Heart left ventricle (tissue), 16 donors: ENCODE results near the gene CUBN. TPM values are rescaled to one million over a fixed set of nuclear protein-coding genes. Genes with fewer than 3 reads are reported as not detected.
A peak's percentile ranks its signal among the peaks of the same experiment; 100 is the strongest.

Experiments used
- ATAC-seq, 4 donors: fragments of 200-7000 bp; cut with Tn5 transposase; one replicate each; pipeline ENCODE4 v1.9.1; 2020 to 2022; ENCODE audit warnings: moderate library complexity in 4 of 4, mild to moderate bottlenecking in 3 of 4, moderate number of reproducible peaks in 1 of 4
- DNase-seq, 5 donors: peaks; one replicate each; pipeline ENCODE4 v3.0.0-alpha.2; 2020
- H3K27ac ChIP-seq, 12 donors: fragments of 200-600 bp; sonication (generic) in 4 of 12; one replicate each; pipeline versions ENCODE4 v1.5.0 to v1.8.0; 2016 to 2022; ENCODE audit warnings: mild to moderate bottlenecking in 2 of 12
- H3K27me3 ChIP-seq, 9 donors: fragments of 200-600 bp; sonication (generic) in 2 of 9; one replicate each; pipeline versions ENCODE4 v1.5.1 to v1.8.0; 2016 to 2022; ENCODE audit warnings: mild to moderate bottlenecking in 3 of 9
- H3K36me3 ChIP-seq, 9 donors: fragments of 200-600 bp; sonication (generic) in 2 of 9; one replicate each; pipeline versions ENCODE4 v1.5.0 to v1.8.0; 2018 to 2022; ENCODE audit warnings: mild to moderate bottlenecking in 2 of 9
- H3K4me1 ChIP-seq, 12 donors: fragments of 200-600 bp; sonication (generic) in 4 of 12; one replicate each; pipeline versions ENCODE4 v1.5.0 to v1.8.0; 2016 to 2022; ENCODE audit warnings: mild to moderate bottlenecking in 3 of 12
- H3K4me3 ChIP-seq, 12 donors: fragments of 200-600 bp; sonication (generic) in 4 of 12; one replicate each; pipeline versions ENCODE4 v1.5.0 to v1.8.0; 2017 to 2022; ENCODE audit warnings: mild to moderate bottlenecking in 9 of 12, moderate library complexity in 4 of 12
- H3K9me3 ChIP-seq, 12 donors: fragments of 200-600 bp; sonication (generic) in 4 of 12; one replicate each; pipeline versions ENCODE4 v1.5.0 to v1.8.0; 2016 to 2022; ENCODE audit warnings: mild to moderate bottlenecking in 1 of 12
- CTCF ChIP-seq, 12 donors: fragments of 200-600 bp; sonication (generic) in 4 of 12; IDR thresholded peaks; one replicate each; pipeline versions ENCODE4 v1.5.0 to v1.8.0; 2018 to 2022; ENCODE audit warnings: antibody characterized with exemption in 12 of 12, mild to moderate bottlenecking in 5 of 12
- POLR2A ChIP-seq, 2 donors: fragments of 450-650 bp; IDR thresholded peaks; one replicate each; pipeline ENCODE4 v1.6.1; 2017; ENCODE audit warnings: antibody characterized with exemption in 2 of 2, mild to moderate bottlenecking in 2 of 2, moderate library complexity in 2 of 2
- WGBS, 4 donors: extraction: QIAGEN DNeasy Blood & Tissue Kit in 2 of 4; methylation state at CpG; one replicate each; pipeline versions ENCODE4 v1.1.5 to v1.1.7; 2013 to 2018; 5-methylcytosine and 5-hydroxymethylcytosine counted together
- intact Hi-C, 10 donors: fragments of 100-400 bp; cut with DNase I; formaldehyde crosslinking; loops; one replicate each; pipeline versions ENCODE4 v1.11.1 to v1.14.2; 2022
- polyA plus RNA-seq, 2 donors: library from polyadenylated mRNA; stranded (reverse); fragments of 200-250 nt; gene quantifications; one replicate each; pipeline ENCODE4 v1.2.3, GENCODE V29; 2013
- total RNA-seq, 9 donors: library from RNA; depleted of rRNA in 2 of 9; stranded (reverse); fragments of >200 nt in 2 of 9; fragmentation: NEBNext Ultra II Directional in 3 of 9; extraction: Animal tissue kit (Norgen Biotek cat#: 25700) in 3 of 9; gene quantifications; one replicate each; pipeline versions ENCODE4 v1.1.0 to v1.2.4, GENCODE V29; 2016 to 2023
- donor health status: ischemic (EF 13 %, LVEDD 7.1; RV severe dilation, severe dysfunction).
- donor health status: healthy with polysubstance abuse.
- donor health status: DM: no; HTN: yes; CAD: no.
- donor health status: DM: no; HTN: no; CAD: no.
- donor health status: ischemic (EF 25% LVEDD 6.9; RV normal size, moderate dysfunction).
- donor health status: ischemic (EF 25% LVEDD 5.7; RV mildly dilated, moderate dysfunction).
- donor health status: healthy.
- donor health status: DM: yes; HTN: yes; CAD: no.
- donor health status: ischemic (EF 35%, LVEDD 5.7; RV mildly dilated, moderate dysfunction).
- donor health status: nonischemic (EF 11% LVEDD 7.7; RV severe dilation, severe dysfunction).
- donor health status: DM: yes; HTN: yes; CAD: no.
- donor health status: PGD.
- donor health status: ischemic (EF 29% LVEDD 5.4; RV normal size, mild dysfunction).
- donor health status: nonischemic (EF 23%, LVEDD 6.1; RV moderate dilation, normal function).

Gene CUBN
- total and polyA plus RNA-seq, 11 donors: 0.07 to 1.5 (median 0.44) TPM

GRCh38 chr10:16817125-16818019 lies 312.2 kb downstream of the CUBN start, which contains the start of gene RSU1:
TSS of gene RSU1 (minus strand) at chr10:16817424. CDS start at chr10:16817081, 343 bp downstream.
- Histone ChIP-seq H3K9me3 (peaks cover 0 to 9% (median 5%) of the 10 kb centered on the region in 12 donors), H3K27ac (peak within 1 kb of the TSS; percentile 68 to 95 (median 90)), H3K27me3 (no peaks in the 10 kb centered on the region), H3K4me1 (peaks cover 0 to 46% (median 23%) of the 10 kb centered on the region in 12 donors), H3K36me3 (peaks cover 0 to 10% (median 0%) of the 10 kb centered on the region in 9 donors), H3K4me3 (peak within 1 kb of the TSS; percentile 45 to 90 (median 77))
- DNase-seq (peak; percentile 99 to 100 (median 100)), ATAC-seq (peak; percentile 98 to 99 (median 99))
- WGBS, 4 donors: 0 to 1% (median 0%) methylated on average over 20 to 65 of the region's 65 CpGs
- no peak for TF ChIP-seq CTCF (IDR thresholded peaks at IDR 0.05)
- TF ChIP-seq POLR2A (IDR thresholded peaks at IDR 0.05): peak in 1 of 2 donors; percentile 81
- intact Hi-C loops: no loop called here

GRCh38 chr10:16816830-16817124 lies 312.8 kb downstream of the CUBN start:
- Histone ChIP-seq H3K27me3 (no peaks in the 10 kb centered on the region), H3K4me1 (peaks cover 0 to 49% (median 23%) of the 10 kb centered on the region in 12 donors), H3K9me3 (peaks cover 0 to 3% (median under 1%) of the 10 kb centered on the region in 12 donors), H3K4me3 (peak overlapping the region; percentile 40 to 90 (median 77)), H3K27ac (peak overlapping the region in 11 of 12 donors; percentile 65 to 93 (median 84)), H3K36me3 (peaks cover 0 to 10% (median 0%) of the 10 kb centered on the region in 9 donors)
- DNase-seq (no peak), ATAC-seq (no peak)
- intact Hi-C loops: no loop called here
- 3 to 6% (median 4%) methylated on average over 10 to 12 of the region's 12 CpGs for WGBS, 4 donors
- TF ChIP-seq CTCF (IDR thresholded peaks at IDR 0.05) (no peak), POLR2A (IDR thresholded peaks at IDR 0.05) (no peak)

GRCh38 chr10:16816171-16816570 lies 313.4 kb downstream of the CUBN start:
- DNase-seq (no peak), ATAC-seq (no peak)
- no peaks in the 10 kb centered on the region for H3K9me3 ChIP-seq
- peak overlapping the region in 4 of 12 donors; percentile 84 to 93 (median 85) for H3K27ac ChIP-seq
- peak in 1 of 12 donors; percentile 10 for TF ChIP-seq CTCF (IDR thresholded peaks at IDR 0.05)
- no peak for TF ChIP-seq POLR2A (IDR thresholded peaks at IDR 0.05)
- peak overlapping the region in 10 of 12 donors; percentile 40 to 90 (median 76) for H3K4me3 ChIP-seq
- H3K27me3 ChIP-seq: no peaks in the 10 kb centered on the region
- H3K4me1 ChIP-seq: peaks cover 0 to 55% (median 27%) of the 10 kb centered on the region in 12 donors
- intact Hi-C loops: no loop called here
- WGBS, 4 donors: 42 to 53% (median 50%) methylated on average over 4 of the region's 4 CpGs
- H3K36me3 ChIP-seq: peaks cover 0 to 10% (median 0%) of the 10 kb centered on the region in 9 donors

- DNase-seq (no peak), ATAC-seq (no peak)
- no peaks in the 10 kb centered on the region for H3K9me3 ChIP-seq
- peaks cover 0 to 61% (median 28%) of the 10 kb centered on the region in 12 donors for H3K4me1 ChIP-seq
- WGBS, 4 donors: 90 to 95% (median 94%) methylated on average over 3 of the region's 3 CpGs
- intact Hi-C loops: no loop called here
- peaks cover 0 to 13% (median 0%) of the 10 kb centered on the region in 9 donors for H3K36me3 ChIP-seq
- H3K27ac ChIP-seq: no peak overlapping the region
- no peaks in the 10 kb centered on the region for H3K27me3 ChIP-seq
- no peak for TF ChIP-seq POLR2A (IDR thresholded peaks at IDR 0.05)
- TF ChIP-seq CTCF (IDR thresholded peaks at IDR 0.05): no peak
- H3K4me3 ChIP-seq: no peak overlapping the region
These were observed 315.6 kb downstream of the CUBN start for GRCh38 chr10:16814012-16814411.
